ENCODE measurements around the gene CFAP100.

DNA sequence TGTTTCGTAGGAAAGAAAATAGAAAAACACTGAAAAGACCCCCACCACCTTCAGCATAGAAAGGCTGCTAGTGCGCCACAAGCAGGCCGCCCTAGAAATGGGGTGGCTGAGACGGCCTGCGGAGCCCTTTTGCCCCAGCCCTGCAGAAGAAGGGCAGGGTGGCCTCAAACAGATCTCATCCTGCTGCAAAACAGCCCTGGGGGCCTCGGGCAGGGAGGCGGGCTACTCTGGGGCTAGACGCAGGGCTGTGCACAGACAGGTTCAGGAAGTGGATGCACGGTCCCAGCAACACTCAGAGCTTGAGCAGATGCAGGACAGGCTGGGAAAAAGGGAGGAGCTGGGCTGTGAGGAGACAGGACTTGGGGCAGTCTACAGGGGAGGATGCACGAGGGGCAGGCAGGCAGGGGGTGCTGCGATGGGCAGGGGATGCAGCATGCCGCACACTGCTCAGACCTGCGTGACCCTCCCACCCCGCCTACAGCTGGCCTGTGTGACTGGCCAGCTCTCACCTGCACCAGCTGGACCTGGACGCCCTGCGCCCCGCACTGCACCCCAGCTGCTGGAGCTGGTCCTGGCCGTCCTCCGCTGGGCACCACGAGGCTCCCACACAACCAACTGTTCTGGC lies 46.7 kb downstream of the CFAP100 start:
- TF ChIP-seq POLR2A (IDR thresholded peaks at IDR 0.05; ENCODE audit: low read depth, low read length) = no peak
- no peak for TF ChIP-seq CTCF (conservative IDR thresholded peaks at IDR 0.05; ENCODE audit: low read depth, low read length)
- no peak for TF ChIP-seq BHLHE40 (IDR thresholded peaks at IDR 0.05; ENCODE audit: low read depth, low read length)
- TF ChIP-seq SMC3 (IDR thresholded peaks at IDR 0.05; ENCODE audit: low read depth, low read length) = no peak
- no peak for TF ChIP-seq RAD21 (IDR thresholded peaks at IDR 0.05; ENCODE audit: low read length)
- no peak for TF ChIP-seq MAFK (IDR thresholded peaks at IDR 0.05; ENCODE audit: low read depth, low read length)
- no peak for TF ChIP-seq NFE2L2 (IDR thresholded peaks at IDR 0.05; ENCODE audit: low read depth, low read length)
- TF ChIP-seq CHD1 (IDR thresholded peaks at IDR 0.05; ENCODE audit: low read depth, low read length) = no peak
- TF ChIP-seq RFX5 (IDR thresholded peaks at IDR 0.05; ENCODE audit: low read depth, low read length) = no peak
